Activated CD4-positive, alpha-beta T cell treated with anti-CD3 and anti-CD28 coated beads, Interleukin-2, amount 50 U/mL, for 24 hours (primary cell): ENCODE data around the gene PALM.
"Not testable (repeated sequence)": the region's sequence is repeated elsewhere in the genome, so short reads cannot be mapped to it uniquely, and the experiment has no call there.

Source experiments
- DNase-seq, 2 donors: peaks; one replicate each; pipeline ENCODE4 v3.0.0-alpha.2; 2020; ENCODE audit warnings: low read depth in 1 of 2, low spot score in 1 of 2

Gene PALM

GRCh38 chr19:708154-709143, at the start of gene PALM:
Gene PALM, plus strand, starts transcription at chr19:708935. Its CDS starts 212 bp downstream, at chr19:709147.
- DNase-seq, result no peak

DNA sequence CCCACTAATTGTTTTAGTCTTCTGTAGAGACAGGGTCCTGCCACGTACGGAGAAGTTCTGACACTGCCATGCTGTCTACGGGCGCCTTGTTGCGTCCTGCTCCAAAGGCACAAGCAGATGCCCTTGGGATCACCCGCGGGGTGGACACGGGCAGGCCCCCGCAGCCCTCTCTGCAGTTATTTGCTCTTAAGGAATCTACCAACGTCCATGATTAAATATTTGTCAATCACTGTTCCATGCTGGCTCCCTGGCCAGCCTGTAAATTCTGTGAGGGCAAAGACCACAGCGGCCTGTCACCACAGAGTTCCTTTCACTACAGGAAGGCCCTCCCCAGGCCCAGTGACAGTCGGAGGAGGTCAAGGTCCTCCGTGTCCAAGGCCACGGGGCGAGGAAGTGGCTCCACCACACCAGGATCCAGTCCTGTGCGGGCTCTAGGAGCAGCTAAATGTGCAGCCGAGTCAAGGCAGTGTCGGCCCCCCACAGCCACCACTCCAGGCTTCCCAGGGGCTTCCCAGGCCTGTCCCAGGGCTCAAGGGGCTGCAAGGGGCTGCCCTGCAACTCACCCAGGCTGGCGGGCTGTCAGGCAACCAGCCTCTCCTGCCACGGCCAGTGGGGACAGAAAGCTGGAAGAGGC, 47.8 kb upstream of the PALM start:
- no peak for DNase-seq

DNA sequence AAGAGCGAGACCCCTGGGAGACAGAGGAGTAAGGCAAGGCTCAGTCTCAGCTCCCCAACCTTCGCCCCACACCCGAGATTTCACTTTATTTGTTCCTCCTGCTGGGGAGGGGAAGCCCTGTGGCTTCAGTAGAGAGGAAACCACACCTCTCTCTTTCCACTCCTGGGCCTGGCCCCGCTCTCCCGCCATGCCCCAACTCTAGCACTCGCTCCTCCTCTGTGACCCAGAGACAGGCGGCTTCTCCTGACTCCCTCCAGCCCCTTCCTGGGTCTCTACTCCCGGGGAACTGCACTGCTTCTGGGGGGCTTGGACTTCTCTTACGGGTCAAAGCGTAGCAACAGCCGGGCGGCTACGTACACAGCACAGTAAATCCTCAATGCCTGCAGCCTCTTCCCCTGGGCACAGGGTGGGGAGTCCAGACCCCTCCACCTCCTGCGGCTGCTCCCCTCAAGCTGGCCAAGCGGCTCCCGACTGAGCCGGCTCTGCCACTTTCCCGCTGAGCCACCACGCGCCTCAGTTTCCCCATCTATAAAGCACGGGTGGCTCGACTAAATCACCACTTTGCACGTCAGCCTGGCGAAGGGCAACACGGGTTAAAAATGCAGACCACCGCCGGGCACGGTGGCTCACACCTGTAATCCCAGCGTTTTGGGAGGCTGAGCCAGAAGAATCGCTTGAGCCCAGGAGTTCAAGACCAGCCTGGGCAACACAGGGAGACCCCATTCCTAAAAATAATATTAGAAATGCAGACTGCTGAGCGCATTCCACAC, 47.1 kb upstream of the PALM start:
- peak; percentile 28 to 60 for DNase-seq

GRCh38 chr19:662207-662961, 46.4 kb upstream of the PALM start:
- DNase-seq, result peak; percentile 52 to 66

DNA sequence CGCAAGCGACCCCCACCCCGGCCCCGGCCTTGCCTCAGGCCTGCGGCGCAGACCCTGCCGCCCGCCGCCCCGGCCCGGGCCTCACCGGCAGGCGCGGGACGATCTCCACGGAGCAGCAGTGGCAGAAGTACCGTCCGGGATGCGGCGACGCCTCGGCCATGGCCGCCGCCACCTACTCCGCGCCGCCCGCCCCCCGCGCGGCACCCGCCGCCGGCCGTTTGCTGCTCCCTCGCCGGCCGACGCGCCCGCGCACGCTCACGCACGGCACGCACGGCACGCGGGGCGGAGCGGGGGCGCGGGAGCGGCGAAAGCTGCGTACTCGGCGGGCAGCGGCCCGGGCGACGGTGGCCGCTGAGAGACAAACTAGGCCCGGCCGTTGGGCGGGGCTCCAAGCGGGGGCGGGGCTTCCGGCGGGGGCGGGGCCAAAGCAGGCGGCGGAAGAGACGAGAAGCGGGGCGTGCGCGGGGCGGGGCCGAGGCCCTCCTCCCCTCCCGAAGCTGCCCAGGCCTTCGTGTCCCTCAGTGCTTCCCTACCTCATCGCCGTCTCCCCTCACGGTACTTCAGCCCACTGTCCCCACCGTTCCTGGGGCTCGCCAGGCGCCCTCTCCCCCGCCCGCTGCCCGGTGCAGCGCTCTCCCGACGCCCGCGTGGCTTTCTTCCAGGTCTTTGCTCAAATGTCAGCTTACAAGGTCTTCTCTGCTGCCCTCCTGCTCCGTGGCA, 45.6 kb upstream of the PALM start, which contains the start of gene RNF126:
TSS of gene RNF126 (minus strand) at position 253 of the 720 bp plus-strand sequence. CDS start at position 160, 93 bp downstream.
- DNase-seq, result peak; percentile 94 to 98

- DNase-seq, result no peak
Measured at GRCh38 chr19:663682-664117, 45.0 kb upstream of the PALM start.

- DNase-seq, result peak; percentile 72 to 78
Measured at GRCh38 chr19:664913-665443, 43.8 kb upstream of the PALM start.

- DNase-seq, result not testable (repeated sequence)
Measured at GRCh38 chr19:666985-667573, 41.7 kb upstream of the PALM start.

DNA sequence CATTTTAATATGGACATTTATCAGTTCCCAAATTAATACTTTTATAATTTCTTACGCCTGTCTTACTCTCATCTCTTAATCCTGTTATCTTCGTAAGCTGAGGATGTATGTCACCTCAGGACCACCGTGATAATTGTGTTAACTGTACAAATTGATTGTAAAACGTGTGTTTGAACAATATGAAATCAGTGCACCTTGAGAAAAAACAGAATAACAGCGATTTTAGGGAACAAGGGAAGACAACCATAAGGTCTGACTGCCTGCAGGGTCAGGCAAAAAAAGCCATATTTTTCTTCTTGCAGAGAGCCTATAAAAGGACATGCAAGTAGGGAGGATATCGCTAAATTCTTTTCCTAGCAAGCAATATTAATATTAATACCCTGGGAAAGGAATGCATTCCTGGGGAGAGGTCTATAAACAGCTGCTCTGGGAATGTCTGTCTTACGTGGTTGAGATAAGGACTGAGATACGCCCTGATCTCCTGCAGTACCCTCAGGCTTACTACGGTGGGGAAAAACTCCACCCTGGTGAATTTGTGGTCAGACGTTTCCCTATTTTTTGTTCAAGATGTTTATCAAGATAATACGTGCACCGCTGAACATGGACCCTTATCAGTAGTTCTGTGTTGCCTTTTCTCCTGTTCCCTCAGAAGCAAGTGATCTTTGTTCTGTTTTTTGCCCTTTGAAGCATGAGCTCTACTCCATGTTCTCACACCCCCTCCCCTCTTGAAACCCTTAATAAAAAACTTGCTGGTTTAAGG, 39.9 kb upstream of the PALM start:
- not testable (repeated sequence) for DNase-seq

DNA sequence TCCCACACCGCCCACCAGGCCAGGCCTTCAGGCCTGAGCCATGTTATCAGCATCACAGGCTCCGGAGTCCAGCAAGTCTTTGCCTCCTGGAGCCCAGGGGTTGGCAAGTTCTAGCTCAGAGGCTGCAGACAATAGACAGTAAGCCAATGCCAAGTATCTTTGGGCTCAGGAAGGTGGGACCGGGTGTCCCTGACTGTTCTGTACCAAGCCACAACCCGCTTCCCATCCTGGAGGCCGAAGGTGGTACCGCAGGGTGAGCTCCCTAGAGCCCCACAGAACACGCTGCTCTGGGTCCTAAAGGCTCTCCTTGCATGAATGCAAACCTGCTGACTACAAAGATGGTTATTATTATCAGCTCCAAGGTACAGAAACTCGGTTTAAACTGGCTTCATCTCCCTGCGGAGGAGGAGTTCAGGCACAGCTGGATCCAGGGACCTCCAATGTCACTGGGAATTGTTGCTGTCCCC, 38.1 kb upstream of the PALM start:
- no peak for DNase-seq

DNA sequence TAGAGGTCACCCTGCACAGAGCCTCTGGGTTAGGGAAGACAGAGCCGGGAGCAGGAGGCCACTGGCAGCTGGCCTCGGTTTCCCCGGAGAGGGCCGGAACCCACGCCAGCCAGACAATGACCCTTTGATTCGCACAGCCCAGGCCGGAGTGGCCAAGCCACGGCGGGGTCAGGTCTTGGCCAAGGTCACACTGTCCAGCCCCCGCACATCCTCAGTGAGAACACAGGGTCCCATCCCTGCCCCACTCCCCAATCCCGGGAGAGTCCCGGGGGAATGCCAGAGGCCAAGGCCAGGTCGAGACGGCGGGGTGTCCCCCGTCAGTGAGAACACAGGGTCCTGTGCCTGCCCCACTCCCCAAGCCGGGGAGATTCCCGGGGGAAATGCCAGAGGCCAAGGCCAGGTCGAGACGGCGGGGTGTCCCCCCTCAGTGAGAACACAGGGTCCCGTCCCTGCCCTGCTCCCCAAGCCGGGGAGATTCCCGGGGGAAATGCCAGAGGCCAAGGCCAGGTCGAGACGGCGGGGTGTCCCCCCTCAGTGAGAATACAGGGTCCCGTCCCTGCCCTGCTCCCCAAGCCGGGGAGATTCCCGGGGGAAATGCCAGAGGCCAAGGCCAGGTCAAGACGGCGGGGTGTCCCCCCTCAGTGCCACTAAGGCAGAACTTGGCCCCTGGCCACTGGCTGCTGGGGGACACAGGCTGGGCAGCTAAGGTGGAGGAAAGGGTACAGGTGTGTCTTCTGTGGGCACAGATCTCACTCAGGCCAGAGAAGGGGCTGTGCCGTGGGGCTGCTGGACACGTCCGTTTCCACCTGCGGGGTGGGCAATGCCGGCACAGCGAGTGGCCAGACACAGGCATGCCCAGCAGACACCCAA, 34.2 kb upstream of the PALM start:
- DNase-seq, result no peak

DNA sequence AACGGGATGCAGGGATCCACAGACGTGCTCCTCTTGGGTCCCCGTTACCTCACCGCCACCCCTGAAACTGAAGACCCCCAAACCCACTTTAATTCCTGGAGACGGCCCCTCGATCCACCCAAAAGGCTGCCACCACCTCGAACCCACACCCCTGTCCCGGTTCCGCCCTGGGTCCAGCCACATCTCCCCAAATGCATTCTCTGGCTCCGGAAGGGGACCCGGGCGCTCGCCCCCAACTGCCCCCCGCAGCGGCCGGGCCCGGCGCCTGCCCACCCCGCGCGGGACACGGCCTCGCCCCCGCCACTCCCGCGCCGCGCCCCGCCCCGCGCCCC, 32.8 kb upstream of the PALM start:
- DNase-seq, result no peak

GRCh38 chr19:676339-677105, 32.2 kb upstream of the PALM start, which contains the start of gene FSTL3:
Gene FSTL3, plus strand, starts transcription at chr19:676392. Its CDS starts 32 bp downstream, at chr19:676424.
- no peak for DNase-seq

DNA sequence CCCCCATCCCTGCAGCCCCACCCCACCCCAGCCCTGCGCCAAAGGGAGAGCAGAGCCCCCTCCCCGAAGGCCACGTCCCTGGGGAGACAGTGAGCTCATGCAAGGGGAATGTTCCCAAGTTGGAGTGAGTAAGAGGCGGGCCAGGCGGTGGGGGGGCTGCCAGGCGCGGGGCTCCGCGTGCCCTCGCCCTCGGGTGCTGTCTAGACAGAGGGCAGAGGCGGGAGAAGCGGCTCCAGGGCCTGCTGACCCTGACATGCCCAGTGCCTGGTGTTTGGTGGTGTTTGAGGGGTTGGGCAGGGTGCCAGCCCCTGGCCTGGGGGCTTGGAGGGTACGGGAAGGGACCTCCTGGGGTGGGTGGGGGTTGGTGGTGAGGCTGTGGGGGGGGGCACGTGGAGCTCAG, 31.5 kb upstream of the PALM start:
- DNase-seq, result no peak

DNA sequence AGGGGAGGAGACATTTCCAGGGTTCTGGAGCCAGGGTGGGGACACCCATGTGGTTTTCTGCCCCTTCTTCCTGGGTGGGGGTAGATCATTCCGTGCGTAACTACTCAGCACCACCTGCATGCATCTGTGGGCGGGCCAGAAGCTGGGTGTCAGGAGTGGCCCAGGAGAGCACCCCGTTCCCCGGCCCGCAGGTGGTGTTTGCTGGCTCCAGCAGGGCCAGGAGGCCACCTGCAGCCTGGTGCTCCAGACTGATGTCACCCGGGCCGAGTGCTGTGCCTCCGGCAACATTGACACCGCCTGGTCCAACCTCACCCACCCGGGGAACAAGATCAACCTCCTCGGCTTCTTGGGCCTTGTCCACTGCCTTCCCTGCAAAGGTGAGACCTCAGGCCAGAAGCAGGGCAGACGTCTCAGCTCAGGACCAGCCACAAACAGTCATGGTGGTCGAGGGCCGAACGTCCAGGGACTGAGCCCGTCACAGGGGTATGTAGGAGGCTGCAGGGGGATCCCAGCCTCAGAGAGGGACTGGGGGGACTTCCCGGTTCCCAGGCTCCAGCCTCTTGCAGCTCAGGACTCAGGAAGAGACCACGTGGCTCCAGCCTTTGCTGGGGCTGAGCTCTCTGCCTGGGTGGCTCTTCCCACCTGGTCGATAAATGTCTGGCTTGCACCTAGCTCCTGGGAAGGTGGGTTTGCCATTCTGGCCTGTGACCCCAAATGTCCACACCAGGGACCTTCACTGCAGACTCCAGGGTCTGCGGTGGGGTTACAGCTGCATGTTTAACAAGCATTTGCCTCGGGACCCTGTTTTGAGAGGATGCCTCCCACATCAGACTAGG, 30.9 kb upstream of the PALM start:
- no peak for DNase-seq
